Hepatocyte (in vitro differentiated cells): ENCODE results near the gene GPC2. TPM values are rescaled to one million over a fixed set of nuclear protein-coding genes. Genes with fewer than 3 reads are reported as not detected.

Experiments
- DNase-seq: peaks from one replicate; pipeline ENCODE4 v3.0.0-alpha.2; 2016; ENCODE audit warnings: low spot score
- H2AFZ ChIP-seq: fragments of 200-600 bp; sonication (generic); 2 replicates; pipeline ENCODE4 v1.6.0; 2016; ENCODE audit warnings: antibody characterized with exemption, mild to moderate bottlenecking
- H3K27ac ChIP-seq: fragments of 200-600 bp; sonication (generic); 2 replicates; pipeline ENCODE4 v1.5.1; 2016; ENCODE audit warnings: mild to moderate bottlenecking
- H3K27me3 ChIP-seq: fragments of 200-600 bp; sonication (generic); 2 replicates; pipeline ENCODE4 v1.6.1; 2016
- H3K36me3 ChIP-seq: fragments of 200-600 bp; sonication (generic); replicated peaks from 2 replicates; pipeline ENCODE4 v1.5.1; 2016; ENCODE audit warnings: low read depth; ENCODE audit not compliant: insufficient read depth
- H3K4me1 ChIP-seq: fragments of 200-600 bp; sonication (generic); 2 replicates; pipeline ENCODE4 v1.5.1; 2016; ENCODE audit warnings: mild to moderate bottlenecking, moderate library complexity; ENCODE audit not compliant: insufficient read depth
- H3K4me2 ChIP-seq: fragments of 200-600 bp; sonication (generic); 2 replicates; pipeline ENCODE4 v1.6.0; 2016
- H3K4me3 ChIP-seq: fragments of 200-600 bp; sonication (generic); 2 replicates; pipeline ENCODE4 v1.5.1; 2016; ENCODE audit warnings: mild to moderate bottlenecking
- H3K79me2 ChIP-seq: fragments of 200-600 bp; sonication (generic); 2 replicates; pipeline ENCODE4 v1.6.0; 2017; ENCODE audit warnings: mild to moderate bottlenecking
- H3K9me2 ChIP-seq: fragments of 200-600 bp; sonication (generic); replicated peaks from 2 replicates; pipeline ENCODE4 v1.6.0; 2017; ENCODE audit warnings: mild to moderate bottlenecking; ENCODE audit not compliant: insufficient read depth
- H3K9me3 ChIP-seq: fragments of 200-600 bp; sonication (generic); 2 replicates; pipeline ENCODE4 v1.5.1; 2016; ENCODE audit warnings: low read depth, mild to moderate bottlenecking
- H4K20me1 ChIP-seq: fragments of 200-600 bp; sonication (generic); 2 replicates; pipeline ENCODE4 v1.6.0; 2016; ENCODE audit warnings: mild to moderate bottlenecking; ENCODE audit not compliant: insufficient read depth, poor library complexity, severe bottlenecking
- EZH2 ChIP-seq: fragments of 200-600 bp; sonication (generic); IDR thresholded peaks from 2 replicates; pipeline ENCODE4 v1.6.1; 2016; ENCODE audit warnings: antibody characterized with exemption, mild to moderate bottlenecking, borderline replicate concordance
- EZH2phosphoT487 ChIP-seq: fragments of 200-600 bp; sonication (generic); IDR thresholded peaks from one replicate; pipeline ENCODE4 v1.6.1; 2018; ENCODE audit warnings: antibody characterized with exemption, mild to moderate bottlenecking, low read depth, moderate library complexity; ENCODE audit not compliant: unreplicated experiment, severe bottlenecking
- WGBS: methylation state at CpG from one replicate; pipeline ENCODE4 v1.1.6; 2016; ENCODE audit warnings: low lambda C conversion rate; ENCODE audit errors: missing lambda C conversion rate; 5-methylcytosine and 5-hydroxymethylcytosine counted together
- polyA plus RNA-seq: library from polyadenylated mRNA; unstranded; fragments of >200 nt; fragmentation: Nextera tagmentation; extraction: Ambion mirVana; gene quantifications from 2 replicates; pipeline ENCODE4 v1.2.1, GENCODE V29; 2016
- total RNA-seq: library from RNA; depleted of rRNA; stranded (reverse); fragments of >200 nt; gene quantifications from 2 replicates; pipeline ENCODE4 v1.2.3, GENCODE V29; 2014
- TF ChIP-seq, protein P1 (sequence below): fragments of 200-600 bp; sonication (generic); IDR thresholded peaks from 2 replicates; pipeline ENCODE4 v1.5.1; 2016; ENCODE audit warnings: antibody characterized with exemption, mild to moderate bottlenecking; ENCODE audit not compliant: poor library complexity

Gene GPC2
- total and polyA plus RNA-seq, 2 experiments from 2014 or later, result 2.0 to 3.2 TPM

DNA sequence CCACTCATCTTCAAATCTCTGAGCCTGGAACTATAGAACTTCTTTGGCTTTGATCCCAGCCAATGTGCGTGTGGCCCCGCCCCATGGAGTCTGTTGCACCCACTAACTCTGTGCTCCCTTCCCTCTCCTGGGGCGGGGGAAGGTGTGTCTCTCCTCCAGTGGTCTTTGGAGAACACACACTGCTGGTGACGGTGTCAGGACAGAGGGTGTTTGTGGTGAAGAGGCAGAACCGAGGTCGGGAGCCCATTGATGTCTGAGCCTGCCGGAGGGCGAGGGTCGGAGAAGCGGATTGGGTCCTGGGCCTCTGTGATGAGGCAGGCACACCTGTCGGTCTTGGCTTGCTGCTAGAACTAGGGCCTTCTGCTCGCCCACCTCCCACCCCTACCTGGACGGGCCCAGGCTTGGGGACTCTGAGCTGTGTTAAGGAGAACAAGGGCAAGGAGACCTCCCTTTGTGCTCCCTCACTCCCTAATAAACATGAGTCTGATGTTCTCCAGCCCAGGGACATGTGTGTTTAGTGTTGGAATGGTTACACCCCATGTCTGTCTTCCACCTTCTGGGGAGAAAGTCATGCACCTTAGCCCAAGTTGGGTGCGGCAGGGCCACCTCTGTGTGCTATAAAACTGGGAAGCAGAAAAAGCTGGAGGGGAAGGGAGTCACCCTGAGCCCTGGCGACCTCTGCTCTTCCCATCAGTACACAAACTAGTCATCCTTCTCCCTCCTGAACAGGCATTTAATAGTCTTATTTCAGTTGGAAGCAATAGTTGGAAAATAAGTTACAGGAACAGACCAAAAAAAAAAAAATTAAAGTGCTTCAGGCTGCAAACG, 23.3 kb downstream of the GPC2 start:
- Histone ChIP-seq H3K27me3 (no peaks in the 10 kb centered on the region), H4K20me1 (no peaks in the 10 kb centered on the region), H3K9me2 (no peaks in the 10 kb centered on the region), H3K27ac (peak overlapping the region; percentile 73), H3K36me3 (no peaks in the 10 kb centered on the region), H2AFZ (no peak overlapping the region), H3K4me3 (no peak overlapping the region), H3K4me2 (no peak overlapping the region), H3K4me1 (peaks cover 15% of the 10 kb centered on the region), H3K9me3 (no peaks in the 10 kb centered on the region), H3K79me2 (peaks cover 48% of the 10 kb centered on the region)
- 86% methylated on average over 16 of the region's 16 CpGs for WGBS
- no peak for TF ChIP-seq EZH2
- TF ChIP-seq, protein P1, sequence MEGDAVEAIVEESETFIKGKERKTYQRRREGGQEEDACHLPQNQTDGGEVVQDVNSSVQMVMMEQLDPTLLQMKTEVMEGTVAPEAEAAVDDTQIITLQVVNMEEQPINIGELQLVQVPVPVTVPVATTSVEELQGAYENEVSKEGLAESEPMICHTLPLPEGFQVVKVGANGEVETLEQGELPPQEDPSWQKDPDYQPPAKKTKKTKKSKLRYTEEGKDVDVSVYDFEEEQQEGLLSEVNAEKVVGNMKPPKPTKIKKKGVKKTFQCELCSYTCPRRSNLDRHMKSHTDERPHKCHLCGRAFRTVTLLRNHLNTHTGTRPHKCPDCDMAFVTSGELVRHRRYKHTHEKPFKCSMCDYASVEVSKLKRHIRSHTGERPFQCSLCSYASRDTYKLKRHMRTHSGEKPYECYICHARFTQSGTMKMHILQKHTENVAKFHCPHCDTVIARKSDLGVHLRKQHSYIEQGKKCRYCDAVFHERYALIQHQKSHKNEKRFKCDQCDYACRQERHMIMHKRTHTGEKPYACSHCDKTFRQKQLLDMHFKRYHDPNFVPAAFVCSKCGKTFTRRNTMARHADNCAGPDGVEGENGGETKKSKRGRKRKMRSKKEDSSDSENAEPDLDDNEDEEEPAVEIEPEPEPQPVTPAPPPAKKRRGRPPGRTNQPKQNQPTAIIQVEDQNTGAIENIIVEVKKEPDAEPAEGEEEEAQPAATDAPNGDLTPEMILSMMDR, result no peak
- no peak for TF ChIP-seq EZH2phosphoT487
- DNase-seq, result no peak

DNA sequence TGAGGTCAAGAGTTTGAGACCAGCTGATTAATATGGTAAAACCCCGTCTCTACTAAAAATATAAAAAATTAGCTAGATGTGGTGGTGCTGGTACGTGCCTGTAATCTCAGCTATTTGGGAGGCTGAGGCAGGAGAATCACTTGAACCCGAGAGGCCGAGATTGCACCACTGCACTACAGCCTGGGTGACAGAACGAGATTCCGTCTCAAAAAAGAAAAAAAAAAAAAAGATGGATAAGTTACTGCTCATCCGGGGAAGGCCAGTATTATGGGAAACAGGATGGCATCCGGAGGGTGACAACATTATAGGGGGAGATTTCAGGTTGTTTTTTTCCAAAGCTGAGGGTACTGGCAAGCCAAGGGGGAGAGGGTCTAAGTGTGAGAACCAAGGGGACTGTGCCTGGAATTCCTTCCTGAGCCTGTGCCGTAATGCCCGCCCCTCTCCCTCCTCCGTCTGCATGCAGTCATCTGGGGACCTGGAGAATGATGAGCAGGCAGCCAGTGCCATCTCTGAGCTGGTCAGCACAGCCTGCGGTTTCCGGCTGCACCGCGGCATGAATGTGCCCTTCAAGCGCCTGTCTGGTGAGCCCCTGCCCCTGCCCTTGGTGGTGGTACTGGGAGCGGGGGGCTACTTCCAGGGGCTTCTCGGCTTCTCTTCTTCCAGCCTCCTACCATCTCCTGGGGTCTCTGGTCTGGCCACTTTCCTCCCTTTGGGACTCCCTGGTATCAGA, 24.1 kb downstream of the GPC2 start:
- Histone ChIP-seq H4K20me1 (no peaks in the 10 kb centered on the region), H3K9me3 (no peaks in the 10 kb centered on the region), H3K27ac (peak overlapping the region; percentile 73), H3K36me3 (no peaks in the 10 kb centered on the region), H3K4me1 (peaks cover 15% of the 10 kb centered on the region), H3K4me3 (no peak overlapping the region), H3K4me2 (no peak overlapping the region), H3K9me2 (no peaks in the 10 kb centered on the region), H3K79me2 (peaks cover 46% of the 10 kb centered on the region), H2AFZ (no peak overlapping the region), H3K27me3 (no peaks in the 10 kb centered on the region)
- WGBS, result 94% methylated on average over 18 of the region's 18 CpGs
- no peak for DNase-seq
- TF ChIP-seq, protein P1, result no peak

DNA sequence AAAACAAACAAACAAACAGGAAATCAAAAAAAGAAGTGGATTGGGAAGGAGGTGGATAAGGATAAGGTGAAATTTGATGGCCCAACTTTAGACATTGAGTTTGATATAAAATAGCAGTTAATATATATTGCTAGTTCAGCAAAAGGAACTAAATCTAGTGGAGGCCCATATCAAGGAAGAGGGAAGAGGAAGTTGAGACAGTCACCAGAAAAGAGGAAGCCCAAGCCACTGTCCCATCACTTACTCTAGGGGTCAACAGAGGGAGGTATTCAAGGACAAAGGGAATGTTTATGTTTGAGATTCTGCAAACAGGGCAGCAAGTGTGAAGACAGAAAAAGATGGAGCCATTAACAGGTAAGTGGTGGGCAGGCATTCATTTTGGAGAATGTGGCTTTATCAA, 24.8 kb downstream of the GPC2 start:
- Histone ChIP-seq H3K79me2 (peaks cover 40% of the 10 kb centered on the region), H3K4me3 (no peak overlapping the region), H3K4me2 (no peak overlapping the region), H2AFZ (no peak overlapping the region), H4K20me1 (no peaks in the 10 kb centered on the region), H3K9me3 (no peaks in the 10 kb centered on the region), H3K36me3 (no peaks in the 10 kb centered on the region), H3K27ac (no peak overlapping the region), H3K9me2 (no peaks in the 10 kb centered on the region), H3K27me3 (no peaks in the 10 kb centered on the region), H3K4me1 (peaks cover 12% of the 10 kb centered on the region)
- TF ChIP-seq EZH2phosphoT487 (no peak), EZH2 (no peak)
- TF ChIP-seq, protein P1, result no peak
- DNase-seq, result no peak
